ENCODE results near the gene WNT5A.

The WNT5A gene

GRCh38 chr3:55416331-55416821 lies 70.7 kb downstream of the WNT5A start:
- no peak for DNase-seq
- H3K9me3 ChIP-seq = no peaks in the 10 kb centered on the region
- no peak for TF ChIP-seq CTCF (IDR thresholded peaks at IDR 0.05; ENCODE audit: low read depth, low read length)

More at GRCh38 chr3:55416331-55416821, 70.7 kb downstream of the WNT5A start:
- Histone ChIP-seq H3K27me3 (no peaks in the 10 kb centered on the region), H3K4me1 (no peaks in the 10 kb centered on the region), H3K36me3 (no peaks in the 10 kb centered on the region), H3K4me3 (ENCODE audit: low read depth, low read length) (no peak overlapping the region)

Data from BE2C (cell line).